ENCODE results near the gene RPS2.
A peak's percentile ranks its signal among the peaks of the same experiment; 100 is the strongest.

RPS2 gene

DNA sequence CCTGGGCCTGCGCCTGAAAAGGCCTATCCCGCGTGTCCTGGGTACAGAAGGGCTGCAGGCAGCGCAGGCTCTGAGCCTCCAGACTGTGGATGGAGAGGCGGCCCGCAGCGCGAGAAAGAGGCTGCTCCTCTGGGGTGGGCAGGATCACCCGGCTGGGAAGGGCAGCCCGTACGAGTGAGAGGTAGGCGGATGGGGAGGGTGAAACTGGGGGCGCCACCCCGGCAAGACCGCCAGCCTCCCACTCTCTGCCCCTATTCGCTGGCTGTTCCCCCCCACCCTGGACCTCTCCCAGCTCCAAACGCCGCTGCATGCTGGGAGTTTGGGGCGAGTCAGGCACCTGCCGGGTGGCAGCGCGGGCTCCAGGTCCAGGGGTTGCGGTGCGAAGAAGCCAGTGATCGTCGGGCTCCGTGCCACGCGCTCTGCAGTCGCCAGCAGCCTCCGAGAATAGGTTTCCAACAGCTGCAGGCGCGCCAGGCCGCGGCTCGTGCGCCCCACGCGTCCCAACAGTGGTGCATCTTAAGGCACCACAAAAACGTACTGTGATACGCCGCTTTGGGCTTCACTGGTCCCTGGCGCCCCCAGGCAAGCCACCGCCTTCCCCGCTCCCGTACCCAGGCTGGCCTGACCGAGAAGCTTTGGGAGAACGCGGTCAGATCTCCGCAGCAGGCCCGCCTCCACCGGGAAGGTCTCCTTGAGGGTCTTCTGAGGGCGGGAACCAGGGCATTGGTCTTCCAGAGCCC, 15.6 kb upstream of the RPS2 start:
- DNase-seq (ENCODE audit: low read depth in 1 of 2, low spot score in 1 of 2) = no peak
- Histone ChIP-seq H3K27ac (replicated peaks) (no peak overlapping the region), H3K27me3 (ENCODE audit: insufficient read depth, poor library complexity, severe bottlenecking) (peaks cover 29% of the 10 kb centered on the region), H3K4me3 (replicated peaks; ENCODE audit: insufficient read depth, low read length) (no peak overlapping the region)
- TF ChIP-seq, protein P1, sequence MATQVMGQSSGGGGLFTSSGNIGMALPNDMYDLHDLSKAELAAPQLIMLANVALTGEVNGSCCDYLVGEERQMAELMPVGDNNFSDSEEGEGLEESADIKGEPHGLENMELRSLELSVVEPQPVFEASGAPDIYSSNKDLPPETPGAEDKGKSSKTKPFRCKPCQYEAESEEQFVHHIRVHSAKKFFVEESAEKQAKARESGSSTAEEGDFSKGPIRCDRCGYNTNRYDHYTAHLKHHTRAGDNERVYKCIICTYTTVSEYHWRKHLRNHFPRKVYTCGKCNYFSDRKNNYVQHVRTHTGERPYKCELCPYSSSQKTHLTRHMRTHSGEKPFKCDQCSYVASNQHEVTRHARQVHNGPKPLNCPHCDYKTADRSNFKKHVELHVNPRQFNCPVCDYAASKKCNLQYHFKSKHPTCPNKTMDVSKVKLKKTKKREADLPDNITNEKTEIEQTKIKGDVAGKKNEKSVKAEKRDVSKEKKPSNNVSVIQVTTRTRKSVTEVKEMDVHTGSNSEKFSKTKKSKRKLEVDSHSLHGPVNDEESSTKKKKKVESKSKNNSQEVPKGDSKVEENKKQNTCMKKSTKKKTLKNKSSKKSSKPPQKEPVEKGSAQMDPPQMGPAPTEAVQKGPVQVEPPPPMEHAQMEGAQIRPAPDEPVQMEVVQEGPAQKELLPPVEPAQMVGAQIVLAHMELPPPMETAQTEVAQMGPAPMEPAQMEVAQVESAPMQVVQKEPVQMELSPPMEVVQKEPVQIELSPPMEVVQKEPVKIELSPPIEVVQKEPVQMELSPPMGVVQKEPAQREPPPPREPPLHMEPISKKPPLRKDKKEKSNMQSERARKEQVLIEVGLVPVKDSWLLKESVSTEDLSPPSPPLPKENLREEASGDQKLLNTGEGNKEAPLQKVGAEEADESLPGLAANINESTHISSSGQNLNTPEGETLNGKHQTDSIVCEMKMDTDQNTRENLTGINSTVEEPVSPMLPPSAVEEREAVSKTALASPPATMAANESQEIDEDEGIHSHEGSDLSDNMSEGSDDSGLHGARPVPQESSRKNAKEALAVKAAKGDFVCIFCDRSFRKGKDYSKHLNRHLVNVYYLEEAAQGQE (IDR thresholded peaks at IDR 0.05; ENCODE audit: insufficient replicate concordance, low read depth) = no peak
- TF ChIP-seq POLR2AphosphoS5 (IDR thresholded peaks at IDR 0.05; ENCODE audit: low read depth) = peak; percentile 29; the same call in 1 of the 2 replicates

GRCh38 chr16:1979271-1980029, 14.8 kb upstream of the RPS2 start:
- Histone ChIP-seq H3K4me3 (replicated peaks; ENCODE audit: insufficient read depth, low read length) (no peak overlapping the region), H3K27me3 (ENCODE audit: insufficient read depth, poor library complexity, severe bottlenecking) (peaks cover 29% of the 10 kb centered on the region)

GRCh38 chr16:1978476-1979120, 14.0 kb upstream of the RPS2 start:
- Histone ChIP-seq H3K27ac (replicated peaks) (no peak overlapping the region), H3K27me3 (ENCODE audit: insufficient read depth, poor library complexity, severe bottlenecking) (peaks cover 29% of the 10 kb centered on the region), H3K4me3 (replicated peaks; ENCODE audit: insufficient read depth, low read length) (no peak overlapping the region)
- no peak for DNase-seq (ENCODE audit: low read depth in 1 of 2, low spot score in 1 of 2)
- TF ChIP-seq GABPA (IDR thresholded peaks at IDR 0.05; ENCODE audit: low read depth) = no peak
- no peak for TF ChIP-seq SPI1 (IDR thresholded peaks at IDR 0.05; ENCODE audit: borderline replicate concordance, low read depth)
- TF ChIP-seq POLR2AphosphoS5 (IDR thresholded peaks at IDR 0.05; ENCODE audit: low read depth) = no peak
- TF ChIP-seq, protein P1 (IDR thresholded peaks at IDR 0.05; ENCODE audit: insufficient replicate concordance, low read depth) = no peak
- TF ChIP-seq, protein P2, sequence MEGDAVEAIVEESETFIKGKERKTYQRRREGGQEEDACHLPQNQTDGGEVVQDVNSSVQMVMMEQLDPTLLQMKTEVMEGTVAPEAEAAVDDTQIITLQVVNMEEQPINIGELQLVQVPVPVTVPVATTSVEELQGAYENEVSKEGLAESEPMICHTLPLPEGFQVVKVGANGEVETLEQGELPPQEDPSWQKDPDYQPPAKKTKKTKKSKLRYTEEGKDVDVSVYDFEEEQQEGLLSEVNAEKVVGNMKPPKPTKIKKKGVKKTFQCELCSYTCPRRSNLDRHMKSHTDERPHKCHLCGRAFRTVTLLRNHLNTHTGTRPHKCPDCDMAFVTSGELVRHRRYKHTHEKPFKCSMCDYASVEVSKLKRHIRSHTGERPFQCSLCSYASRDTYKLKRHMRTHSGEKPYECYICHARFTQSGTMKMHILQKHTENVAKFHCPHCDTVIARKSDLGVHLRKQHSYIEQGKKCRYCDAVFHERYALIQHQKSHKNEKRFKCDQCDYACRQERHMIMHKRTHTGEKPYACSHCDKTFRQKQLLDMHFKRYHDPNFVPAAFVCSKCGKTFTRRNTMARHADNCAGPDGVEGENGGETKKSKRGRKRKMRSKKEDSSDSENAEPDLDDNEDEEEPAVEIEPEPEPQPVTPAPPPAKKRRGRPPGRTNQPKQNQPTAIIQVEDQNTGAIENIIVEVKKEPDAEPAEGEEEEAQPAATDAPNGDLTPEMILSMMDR (IDR thresholded peaks at IDR 0.05; ENCODE audit: insufficient read depth, low read length) = no peak

More at GRCh38 chr16:1979271-1980029, 14.8 kb upstream of the RPS2 start:
- no peak for DNase-seq (ENCODE audit: low read depth in 1 of 2, low spot score in 1 of 2)
- TF ChIP-seq, protein P2 (IDR thresholded peaks at IDR 0.05; ENCODE audit: insufficient read depth, low read length) = no peak
- TF ChIP-seq POLR2AphosphoS5 (IDR thresholded peaks at IDR 0.05; ENCODE audit: low read depth) = no peak
- no peak for TF ChIP-seq SPI1 (IDR thresholded peaks at IDR 0.05; ENCODE audit: borderline replicate concordance, low read depth)
- no peak overlapping the region for H3K27ac ChIP-seq (replicated peaks)

GRCh38 chr16:1977875-1978268, 13.2 kb upstream of the RPS2 start:
- Histone ChIP-seq H3K27me3 (ENCODE audit: insufficient read depth, poor library complexity, severe bottlenecking) (peaks cover 21% of the 10 kb centered on the region), H3K4me3 (replicated peaks; ENCODE audit: insufficient read depth, low read length) (no peak overlapping the region), H3K27ac (replicated peaks) (no peak overlapping the region)
- no peak for DNase-seq (ENCODE audit: low read depth in 1 of 2, low spot score in 1 of 2)
- no peak for TF ChIP-seq SPI1 (IDR thresholded peaks at IDR 0.05; ENCODE audit: borderline replicate concordance, low read depth)
- TF ChIP-seq, protein P1 (IDR thresholded peaks at IDR 0.05; ENCODE audit: insufficient replicate concordance, low read depth) = no peak

Measured in HL-60 (cell line).